Measurements from ENCODE around the gene IL31RA. TPM values are rescaled to one million over a fixed set of nuclear protein-coding genes. Genes with fewer than 3 reads are reported as not detected.
A peak's percentile ranks its signal among the peaks of the same experiment; 100 is the strongest.

IL31RA gene
- total and polyA plus RNA-seq, 10 of the 15 experiments (the other 5 are each of a cell fraction or from before 2014, with no cell fraction given): 0.03 to 0.31 (median 0.11) TPM; not detected in 2

- Histone ChIP-seq H4K20me1 (ENCODE audit: control insufficient read depth, insufficient read depth) (no peaks in the 10 kb centered on the region), H2AFZ (ENCODE audit: control insufficient read depth, low read depth, low read length) (no peak overlapping the region; the same call in 1 of the 2 replicates), H3K4me2 (ENCODE audit: control insufficient read depth, insufficient read depth) (no peak overlapping the region), H3K9me3 (replicated peaks; ENCODE audit: control insufficient read depth, insufficient read depth, low read length) (no peaks in the 10 kb centered on the region), H3K36me3 (ENCODE audit: control insufficient read depth in 2 of 2, insufficient read depth in 2 of 2, low read length in 1 of 2) (no peaks in the 10 kb centered on the region), H3K4me3 (no peak overlapping the region), H3K4me1 (ENCODE audit: control insufficient read depth, insufficient read depth, low read length) (peaks cover 17% of the 10 kb centered on the region), H3K27me3 (replicated peaks in 1 of 2; ENCODE audit: control insufficient read depth in 2 of 2, insufficient read depth in 2 of 2, low read length in 1 of 2) (no peaks in the 10 kb centered on the region), H3K27ac (ENCODE audit: control insufficient read depth, insufficient read depth) (no peak overlapping the region), H3K9ac (ENCODE audit: control insufficient read depth, insufficient read depth, low read length) (no peak overlapping the region), H3K79me2 (ENCODE audit: control insufficient read depth, insufficient read depth, low read length) (no peaks in the 10 kb centered on the region)
- TF ChIP-seq POLR2A (IDR thresholded peaks at IDR 0.05; ENCODE audit: low read depth, low read length): no peak
- peak; percentile 56; the same call in 1 of the 2 replicates for TF ChIP-seq SPI1 (IDR thresholded peaks at IDR 0.05; ENCODE audit: borderline replicate concordance, insufficient read depth, low read depth, low read length)
- 0 out of 2 replicates have a peak, but pooled peaks have one; percentile 17 for TF ChIP-seq IKZF1 (conservative IDR thresholded peaks at IDR 0.05)
- TF ChIP-seq ZNF687 (IDR thresholded peaks at IDR 0.05): no peak
- TF ChIP-seq BHLHE40 (IDR thresholded peaks at IDR 0.05; ENCODE audit: borderline replicate concordance in 1 of 2, low read depth in 2 of 2, low read length in 1 of 2): peak in 1 of 2 experiments; percentile 37; a peak in 1 of 4 replicates
- peak; percentile 29; the same call in 1 of the 2 replicates for TF ChIP-seq NBN (IDR thresholded peaks at IDR 0.05)
- no peak for TF ChIP-seq FOXM1 (IDR thresholded peaks at IDR 0.05; ENCODE audit: low read depth, low read length)
- TF ChIP-seq IKZF2 (IDR thresholded peaks at IDR 0.05): 0 out of 4 replicates have a peak, but pooled peaks of 1 of the 2 experiments have one; percentile 29
- intact Hi-C loops (cut with micrococcal nuclease; ENCODE audit: unreplicated experiment) (no loop called here), in situ Hi-C loops (cut with MboI) (no loop called here)
- RAD21 ChIA-PET (ENCODE audit: unreplicated experiment): interaction anchor here (1.0 to 1.4 kb wide), 5 partner anchors 10 to 158 kb away, joined by 3 to 5 read pairs (median 4); no protein-coding TSS in a partner anchor
- ATAC-seq: peak; percentile 68
- WGBS (ENCODE audit: insufficient coverage, insufficient replicate concordance, low lambda C conversion rate, missing lambda C conversion rate): 2% methylated on average over 3 of the region's 3 CpGs
- no TSS peak for BruUV-seq (replicated peaks)
- CTCF ChIA-PET: interaction anchor here (0.7 to 6.7 kb wide), 4 partner anchors 12 to 50 kb away, joined by 3 to 49 read pairs (median 4); no protein-coding TSS in a partner anchor
- no peak for DNase-seq (ENCODE audit: low read depth, low spot score)
- FAIRE-seq: no peak
- SMC1A ChIA-PET (ENCODE audit: uncharacterized antibody, unreplicated experiment): interaction anchor here (0.6 to 2.0 kb wide), 13 partner anchors 13 to 534 kb away, joined by 3 to 10 read pairs (median 3); no protein-coding TSS in a partner anchor
- POLR2A ChIA-PET: no interaction called here
These were observed 68.5 kb downstream of the IL31RA start for GRCh38 chr5:55919625-55920024.

All from GM12878 (cell line).